SIG-M5 treated with dmso at 0.1 percent for 504 hours (cell line): ENCODE data around the gene ATXN3L.
A peak's percentile ranks its signal among the peaks of the same experiment; 100 is the strongest.
"Not testable (repeated sequence)": the region's sequence is repeated elsewhere in the genome, so short reads cannot be mapped to it uniquely, and the experiment has no call there.

Source experiments
- DNase-seq: peaks from one replicate; lab custom pipeline; 2025; ENCODE audit not compliant: unreplicated experiment; lab: John Stamatoyannopoulos, UW

Gene ATXN3L

GRCh38 chrX:13307041-13307440 is 12.8 kb downstream of the ATXN3L start:
- no peak for DNase-seq

- peak; percentile 55 for DNase-seq
Observed at GRCh38 chrX:13305108-13305507, 14.7 kb downstream of the ATXN3L start.

- no peak for DNase-seq
Observed at GRCh38 chrX:13304052-13304451, 15.8 kb downstream of the ATXN3L start.

GRCh38 chrX:13303248-13303647 is 16.6 kb downstream of the ATXN3L start:
- not testable (repeated sequence) for DNase-seq

- no peak for DNase-seq
Observed at GRCh38 chrX:13298836-13299235, 21.0 kb downstream of the ATXN3L start.

- DNase-seq: no peak
Observed at GRCh38 chrX:13295841-13296240, 24.0 kb downstream of the ATXN3L start.

- no peak for DNase-seq
Observed at GRCh38 chrX:13293700-13294099, 26.2 kb downstream of the ATXN3L start.

- DNase-seq: no peak
Observed at GRCh38 chrX:13290891-13291614, 28.8 kb downstream of the ATXN3L start.

- DNase-seq: no peak
Observed at GRCh38 chrX:13288671-13289070, 31.2 kb downstream of the ATXN3L start.

- no peak for DNase-seq
Observed at GRCh38 chrX:13287816-13288215, 32.0 kb downstream of the ATXN3L start.

GRCh38 chrX:13285693-13286092 is 34.2 kb downstream of the ATXN3L start:
- DNase-seq: no peak

- no peak for DNase-seq
Observed at GRCh38 chrX:13285229-13285628, 34.6 kb downstream of the ATXN3L start.

GRCh38 chrX:13284570-13284969 is 35.3 kb downstream of the ATXN3L start:
- DNase-seq: no peak

- no peak for DNase-seq
Observed at GRCh38 chrX:13283950-13284546, 35.8 kb downstream of the ATXN3L start.

- peak; percentile 61 for DNase-seq
Observed at GRCh38 chrX:13283512-13283911, 36.3 kb downstream of the ATXN3L start.

GRCh38 chrX:13281289-13281688 is 38.6 kb downstream of the ATXN3L start:
- DNase-seq: no peak

- DNase-seq: no peak
Observed at GRCh38 chrX:13279279-13280018, 40.4 kb downstream of the ATXN3L start.

- no peak for DNase-seq
Observed at GRCh38 chrX:13277539-13277938, 42.3 kb downstream of the ATXN3L start.

- no peak for DNase-seq
Observed at GRCh38 chrX:13276991-13277390, 42.9 kb downstream of the ATXN3L start.

GRCh38 chrX:13275031-13275430 is 44.8 kb downstream of the ATXN3L start:
- no peak for DNase-seq

- DNase-seq: no peak
Observed at GRCh38 chrX:13272426-13272825, 47.4 kb downstream of the ATXN3L start.

GRCh38 chrX:13271511-13271910 is 48.3 kb downstream of the ATXN3L start:
- no peak for DNase-seq
